ENCODE measurements around the gene SIRPB1.

Gene SIRPB1

GRCh38 chr20:1619861-1620444 lies at the start of gene SIRPB1:
Gene SIRPB1, minus strand, starts transcription at chr20:1620009. Its CDS starts 65 bp downstream, at chr20:1619944.
- no peak for DNase-seq (ENCODE audit: extremely low read depth, low read depth)
- TF ChIP-seq CTCF (IDR thresholded peaks at IDR 0.05; ENCODE audit: low read depth, low read length): no peak

DNA sequence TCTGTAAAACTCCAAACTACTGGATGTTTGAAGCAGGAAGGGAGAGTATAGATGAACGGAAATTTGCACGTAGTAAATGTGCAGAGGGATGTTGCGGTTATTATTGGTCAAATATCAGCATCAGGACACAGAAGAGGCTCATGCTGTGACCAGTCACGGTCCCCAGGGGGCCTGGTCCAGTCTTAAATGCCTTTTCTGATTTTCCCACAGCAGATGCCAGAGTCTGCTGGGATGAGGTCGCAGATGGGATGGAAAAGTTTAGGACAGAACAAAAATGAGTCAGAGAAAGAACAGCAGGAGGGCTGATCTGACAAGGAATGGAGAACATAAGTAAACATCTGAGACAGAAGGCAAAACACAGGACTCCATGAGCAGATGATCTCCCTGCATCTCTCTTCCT lies 49.5 kb upstream of the SIRPB1 start:
- TF ChIP-seq CTCF (IDR thresholded peaks at IDR 0.05; ENCODE audit: low read depth, low read length): no peak
- DNase-seq (ENCODE audit: extremely low read depth, low read depth): no peak

DNA sequence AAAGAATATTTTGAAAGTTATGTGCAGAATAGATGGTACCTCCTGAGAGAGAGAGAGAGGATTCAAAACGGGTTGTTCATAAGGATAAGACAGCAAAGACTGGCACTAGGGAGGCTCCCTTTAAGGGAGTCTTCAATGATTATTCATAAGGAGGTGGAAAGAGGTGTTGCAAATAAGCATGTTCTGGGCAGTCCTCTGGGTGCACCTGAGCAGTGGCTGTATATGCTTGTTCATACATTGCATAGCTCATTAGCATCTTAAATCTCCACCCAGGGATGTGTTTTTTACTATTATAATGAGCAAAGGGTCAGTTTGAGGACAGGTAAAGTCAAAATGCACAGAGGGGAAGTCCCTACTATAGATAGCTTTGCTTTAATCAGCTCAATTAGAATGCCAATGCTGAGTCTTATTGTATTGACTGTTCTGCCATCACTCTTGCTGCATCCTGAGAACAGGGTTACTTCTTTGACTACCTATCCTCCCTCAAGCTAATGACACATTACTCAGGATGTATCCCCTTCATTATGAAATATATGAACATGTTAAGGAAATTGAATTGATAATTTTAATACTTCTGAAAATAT lies 47.8 kb upstream of the SIRPB1 start:
- DNase-seq (ENCODE audit: extremely low read depth, low read depth): no peak

GRCh38 chr20:1666802-1667201 lies 47.0 kb upstream of the SIRPB1 start:
- no peak for DNase-seq (ENCODE audit: extremely low read depth, low read depth)
- no peak for TF ChIP-seq CTCF (IDR thresholded peaks at IDR 0.05; ENCODE audit: low read depth, low read length)

More for the DNA sequence above, 47.8 kb upstream of the SIRPB1 start:
- no peak for TF ChIP-seq CTCF (IDR thresholded peaks at IDR 0.05; ENCODE audit: low read depth, low read length)

GRCh38 chr20:1665345-1665744 lies 45.5 kb upstream of the SIRPB1 start:
- TF ChIP-seq CTCF (IDR thresholded peaks at IDR 0.05; ENCODE audit: low read depth, low read length): no peak

GRCh38 chr20:1664911-1665310 lies 45.1 kb upstream of the SIRPB1 start:
- TF ChIP-seq CTCF (IDR thresholded peaks at IDR 0.05; ENCODE audit: low read depth, low read length): no peak
- DNase-seq (ENCODE audit: extremely low read depth, low read depth): no peak

More at GRCh38 chr20:1665345-1665744, 45.5 kb upstream of the SIRPB1 start:
- DNase-seq (ENCODE audit: extremely low read depth, low read depth): no peak

DNA sequence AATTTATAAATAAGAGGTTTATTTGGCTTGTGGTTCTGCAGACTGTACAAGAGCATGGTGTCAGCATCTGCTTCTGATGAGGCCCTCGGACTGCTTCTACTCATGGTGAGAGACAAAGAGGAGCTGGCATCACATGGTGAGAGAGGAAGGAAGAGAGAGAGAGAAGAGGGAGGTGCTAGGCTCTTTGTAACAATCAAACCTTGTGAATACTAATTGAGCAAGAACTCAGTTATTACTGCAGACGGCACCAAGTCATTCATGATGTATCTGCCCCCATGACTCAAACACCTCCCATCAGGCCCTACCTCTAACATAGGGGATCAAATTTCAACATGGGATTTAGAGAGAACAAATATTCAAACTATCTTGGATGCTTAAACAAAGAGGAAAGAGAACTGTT lies 44.1 kb upstream of the SIRPB1 start:
- DNase-seq (ENCODE audit: extremely low read depth, low read depth): no peak
- TF ChIP-seq CTCF (IDR thresholded peaks at IDR 0.05; ENCODE audit: low read depth, low read length): no peak
